Stimulated activated CD4-positive, alpha-beta T cell treated with anti-CD3 and anti-CD28 coated beads, Interleukin-2, amount 100 ng/mL, for 24 hours (primary cell): ENCODE data around the gene SLFN5.
"Not testable (repeated sequence)": the region's sequence is repeated elsewhere in the genome, so short reads cannot be mapped to it uniquely, and the experiment has no call there.

ENCODE experiments used
- DNase-seq, 2 donors: peaks; one replicate each; pipeline ENCODE4 v3.0.0-alpha.2; 2020

SLFN5 gene

DNA sequence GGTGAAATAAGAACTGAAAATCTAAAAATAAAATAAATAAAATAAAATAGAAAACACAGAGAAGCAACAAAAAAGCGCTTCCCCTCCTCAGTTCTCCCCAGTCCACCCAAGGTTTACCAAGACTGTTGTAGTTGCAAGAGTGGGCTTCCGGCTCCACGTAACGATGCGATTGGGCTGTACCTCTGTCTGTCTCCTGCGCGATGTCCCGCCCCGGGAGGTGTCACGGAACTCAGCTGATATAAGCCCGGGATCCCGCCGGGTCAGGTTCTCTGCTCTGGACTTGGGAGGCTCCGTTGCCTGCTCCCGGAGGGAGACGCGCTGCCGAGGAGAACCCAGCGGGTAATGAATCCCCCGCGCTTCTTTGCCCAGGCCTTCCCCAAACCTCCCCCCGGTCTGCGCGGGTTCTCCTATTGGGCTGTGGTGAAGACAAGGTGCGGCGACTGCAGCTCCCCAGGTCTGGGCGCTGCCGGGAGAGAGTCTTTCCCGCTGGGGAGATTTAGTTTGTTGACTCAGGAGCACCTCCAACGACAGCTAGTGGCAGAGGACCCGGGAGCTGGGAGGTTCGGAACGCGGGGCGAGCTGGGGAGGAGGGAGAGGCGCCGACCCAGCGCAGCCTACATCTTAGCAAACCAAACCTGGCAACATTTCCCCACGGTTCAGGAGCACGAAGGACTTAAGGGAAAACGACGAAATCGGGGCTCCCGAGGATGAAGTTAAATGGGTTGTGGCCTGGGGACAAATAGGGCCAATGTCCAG lies at the start of gene SLFN5:
TSS of gene SLFN5 (plus strand) at position 268 of the 756 bp plus-strand sequence. CDS start 15,619 bp downstream, outside the sequence.
- DNase-seq: peak; percentile 93 to 94

DNA sequence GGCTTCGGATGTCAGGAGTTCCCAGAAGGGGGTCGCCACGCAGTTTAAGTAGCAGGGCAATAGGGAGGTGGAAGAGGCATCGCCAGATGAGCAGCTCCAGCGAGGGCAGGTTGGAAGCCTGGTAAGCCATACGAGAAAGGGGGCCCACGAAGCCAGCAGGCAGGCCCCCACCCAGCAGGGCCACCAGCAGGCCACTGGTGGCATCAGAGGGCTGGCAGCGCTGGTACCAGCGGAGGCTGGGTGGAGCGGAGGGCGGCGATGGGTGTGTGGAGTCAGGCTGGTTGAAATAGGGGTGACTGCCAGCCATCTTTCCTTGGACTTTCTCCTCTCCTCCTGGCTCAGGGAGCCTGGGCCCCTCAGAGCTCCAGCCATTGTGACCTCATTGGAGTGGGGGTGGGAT lies 48.9 kb upstream of the SLFN5 start, which contains the start of gene SLC35G3:
TSS of gene SLC35G3 (minus strand) at position 393 of the 400 bp plus-strand sequence. CDS start at position 307, 86 bp downstream.
- not testable (repeated sequence) for DNase-seq

DNA sequence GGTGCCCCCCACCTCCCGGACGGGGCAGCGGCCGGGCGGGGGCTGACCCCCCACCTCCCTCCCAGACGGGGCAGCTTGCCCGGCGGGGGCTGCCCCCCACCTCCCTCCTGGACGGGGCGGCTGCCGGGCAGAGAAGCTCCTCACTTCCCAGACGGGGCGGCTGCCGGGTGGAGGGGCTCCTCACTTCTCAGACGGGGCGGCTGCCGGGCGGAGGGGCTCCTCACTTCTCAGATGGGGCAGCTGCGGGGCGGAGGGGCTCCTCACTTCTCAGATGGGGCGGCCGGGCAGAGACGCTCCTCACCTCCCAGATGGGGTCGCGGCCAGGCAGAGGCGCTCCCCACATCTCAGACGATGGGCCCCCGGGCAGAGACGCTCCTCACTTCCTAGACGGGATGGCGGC lies 47.8 kb upstream of the SLFN5 start:
- DNase-seq: not testable (repeated sequence)

GRCh38 chr17:35202582-35202981 lies 40.3 kb upstream of the SLFN5 start:
- not testable (repeated sequence) for DNase-seq

- DNase-seq: peak in 1 of 2 donors; percentile 26
Observed at GRCh38 chr17:35210741-35211140, 32.1 kb upstream of the SLFN5 start.

DNA sequence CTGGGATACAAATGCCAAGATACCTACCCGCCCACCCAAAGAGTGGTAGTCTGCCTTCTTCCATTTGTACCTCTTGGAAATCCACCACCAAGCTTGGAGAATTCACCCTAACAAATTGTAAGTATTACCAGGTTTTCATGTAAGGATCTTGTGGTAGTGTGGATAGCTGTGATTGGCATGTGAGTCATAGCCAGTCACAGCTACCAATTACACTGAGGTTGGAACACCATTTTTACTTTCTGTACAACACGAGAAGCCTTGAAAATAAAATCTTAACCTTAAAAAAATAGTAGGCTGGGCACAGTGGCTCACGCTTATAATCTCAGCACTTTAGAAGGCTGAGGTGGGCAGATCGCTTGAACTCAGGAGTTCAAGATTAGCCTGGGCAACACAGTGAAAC lies 30.2 kb upstream of the SLFN5 start:
- no peak for DNase-seq

DNA sequence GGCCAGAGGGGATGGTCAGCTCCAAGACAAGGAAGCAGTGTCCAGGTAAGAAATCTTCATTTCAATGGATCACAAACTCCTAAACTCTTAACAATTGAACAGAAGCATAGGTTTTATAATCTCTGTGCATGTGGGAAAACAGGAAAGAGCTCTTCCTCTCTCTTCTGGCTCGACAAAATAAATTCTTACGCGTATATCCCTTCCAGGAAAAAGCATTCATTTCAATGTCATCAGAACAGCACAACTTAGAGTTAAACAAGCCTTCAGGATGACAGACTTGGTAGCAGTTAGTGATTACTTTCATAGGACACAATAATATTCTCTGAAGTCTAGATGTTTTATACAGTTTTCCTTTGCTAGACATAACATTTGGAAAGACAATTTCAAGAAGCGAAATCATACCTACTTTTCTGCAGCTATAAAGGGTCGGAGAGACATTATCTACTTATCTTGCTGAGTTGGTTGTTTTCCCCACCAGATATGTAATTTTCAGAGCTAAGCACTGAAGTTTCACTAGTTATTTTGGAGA lies 29.4 kb upstream of the SLFN5 start:
- DNase-seq: no peak

- DNase-seq: no peak
Observed at GRCh38 chr17:35214192-35214591, 28.7 kb upstream of the SLFN5 start.

DNA sequence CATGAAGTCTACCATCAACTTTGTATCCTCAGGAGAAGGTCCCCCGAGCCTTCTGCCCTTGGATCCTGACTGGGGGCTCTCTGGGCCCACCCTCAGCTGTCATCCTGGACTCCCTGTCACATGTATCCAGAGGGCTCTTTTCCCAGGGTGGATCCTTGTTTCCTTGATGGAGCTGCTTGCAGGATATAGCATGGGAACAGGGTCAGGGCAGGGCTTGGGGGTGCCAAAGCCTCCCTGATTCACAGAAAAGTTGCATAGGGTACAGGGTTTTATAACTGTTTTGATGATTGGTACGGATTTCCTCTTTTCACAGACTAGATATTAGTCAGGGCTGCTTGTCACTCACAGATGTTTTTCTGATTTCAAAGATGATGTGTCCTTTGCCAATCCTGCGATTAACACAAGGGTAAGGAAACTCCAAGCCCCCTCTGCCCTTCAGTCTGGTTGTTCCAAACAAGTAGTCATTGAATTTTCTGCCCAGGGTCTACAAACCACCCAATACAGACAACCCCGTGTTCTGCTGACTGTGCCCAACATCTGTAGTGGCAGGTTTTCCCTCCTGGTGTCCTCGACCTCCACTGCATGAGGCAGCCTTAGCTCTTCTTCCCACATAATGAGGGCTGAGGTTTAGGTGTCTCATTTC lies 28.1 kb upstream of the SLFN5 start:
- peak; percentile 32 to 52 for DNase-seq

GRCh38 chr17:35217107-35217506 lies 25.8 kb upstream of the SLFN5 start:
- DNase-seq: no peak

- DNase-seq: no peak
Observed at GRCh38 chr17:35218915-35219314, 24.0 kb upstream of the SLFN5 start.

- no peak for DNase-seq
Observed at GRCh38 chr17:35222452-35222851, 20.4 kb upstream of the SLFN5 start.

DNA sequence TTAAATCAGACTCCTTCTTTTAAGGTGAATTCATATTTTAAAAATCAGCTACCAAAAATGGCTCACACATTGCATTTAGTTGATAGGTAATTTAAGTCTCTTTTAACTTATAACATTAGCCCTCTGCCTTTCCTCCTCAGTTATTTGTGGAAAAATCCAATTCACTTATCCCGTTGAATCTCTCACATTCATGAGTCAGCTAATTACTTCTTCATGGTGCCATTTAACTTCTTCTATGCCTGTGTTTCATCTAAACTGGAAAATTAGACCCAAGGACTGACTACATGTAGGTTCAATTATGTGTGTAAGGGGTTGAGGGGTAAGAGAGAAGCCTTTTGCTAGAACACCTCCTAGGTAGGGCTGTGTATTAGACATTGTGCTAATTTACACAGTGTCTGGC lies 18.4 kb upstream of the SLFN5 start:
- DNase-seq: no peak

DNA sequence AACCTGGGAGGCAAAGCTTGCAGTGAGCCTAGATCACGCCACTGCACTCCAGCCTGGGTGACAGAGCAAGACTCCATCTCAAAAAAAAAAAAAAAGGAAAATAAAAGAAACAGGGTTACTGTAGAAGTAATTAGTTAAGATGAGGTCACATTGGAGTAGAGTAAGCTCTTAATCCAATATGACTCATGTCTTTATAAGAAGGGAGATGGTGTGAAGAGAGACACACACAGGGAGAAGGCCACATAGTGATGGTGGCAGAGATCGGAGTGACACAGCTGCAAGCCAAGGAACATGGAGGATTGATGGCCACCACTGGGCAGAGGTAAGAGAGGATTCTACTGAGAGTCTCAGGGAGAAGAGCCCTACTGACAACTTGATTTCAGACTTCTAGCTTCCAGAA lies 15.3 kb upstream of the SLFN5 start:
- no peak for DNase-seq

DNA sequence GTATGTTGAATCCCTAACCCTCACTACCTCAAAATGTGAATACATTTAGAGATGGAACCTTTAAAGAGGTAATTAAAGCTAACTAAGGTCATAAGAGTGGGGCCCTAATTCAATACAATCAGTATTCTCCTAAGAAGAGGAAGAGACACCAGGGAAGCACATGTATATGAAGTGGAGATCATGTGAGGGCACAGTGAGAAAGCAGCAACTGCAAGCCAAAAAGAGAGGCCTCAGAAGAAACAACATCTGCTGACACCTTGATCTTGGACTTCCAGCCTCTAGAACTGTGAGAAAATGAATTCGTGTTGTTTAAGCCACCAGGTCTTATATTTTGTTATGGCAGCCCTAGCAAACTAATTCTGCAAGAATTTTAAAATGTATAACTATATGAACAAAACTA lies 13.2 kb upstream of the SLFN5 start:
- DNase-seq: no peak

DNA sequence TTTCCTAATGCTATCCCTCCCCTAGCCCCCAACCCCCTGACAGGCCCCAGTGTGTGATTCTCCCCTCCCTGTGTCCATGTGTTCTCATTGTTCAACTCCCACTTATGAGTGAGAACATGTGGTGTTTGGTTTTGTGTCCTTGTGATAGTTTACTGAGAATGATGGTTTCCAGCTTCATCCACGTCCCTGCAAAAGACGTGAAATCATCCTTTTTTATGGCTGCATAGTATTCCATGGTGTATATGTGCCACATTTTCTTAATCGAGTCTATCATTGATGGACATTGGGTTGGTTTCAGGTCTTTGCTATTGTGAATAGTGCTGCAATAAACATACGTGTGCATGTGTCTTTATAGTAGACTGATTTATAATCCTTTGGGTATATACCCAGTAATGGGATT lies 8.6 kb upstream of the SLFN5 start:
- not testable (repeated sequence) for DNase-seq

DNA sequence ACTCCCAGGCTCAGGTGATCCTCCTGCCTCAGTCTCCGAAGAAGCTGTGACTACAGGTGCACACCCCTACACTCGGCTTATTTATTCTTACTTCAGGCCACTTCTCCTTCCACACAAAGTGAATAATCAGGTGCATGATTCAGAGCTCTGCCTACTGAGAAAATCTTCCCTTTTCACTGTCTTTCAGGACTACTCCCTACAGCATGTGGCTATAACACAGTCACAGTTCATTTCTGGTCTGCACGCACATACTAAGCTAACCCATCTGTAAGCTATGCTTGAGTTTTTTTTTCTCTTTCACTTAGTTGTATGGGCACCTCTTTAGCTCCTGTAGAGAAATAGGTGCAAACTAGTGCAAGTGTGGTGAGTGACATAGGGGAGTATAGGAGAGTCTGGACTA lies 7.6 kb upstream of the SLFN5 start:
- DNase-seq: no peak

DNA sequence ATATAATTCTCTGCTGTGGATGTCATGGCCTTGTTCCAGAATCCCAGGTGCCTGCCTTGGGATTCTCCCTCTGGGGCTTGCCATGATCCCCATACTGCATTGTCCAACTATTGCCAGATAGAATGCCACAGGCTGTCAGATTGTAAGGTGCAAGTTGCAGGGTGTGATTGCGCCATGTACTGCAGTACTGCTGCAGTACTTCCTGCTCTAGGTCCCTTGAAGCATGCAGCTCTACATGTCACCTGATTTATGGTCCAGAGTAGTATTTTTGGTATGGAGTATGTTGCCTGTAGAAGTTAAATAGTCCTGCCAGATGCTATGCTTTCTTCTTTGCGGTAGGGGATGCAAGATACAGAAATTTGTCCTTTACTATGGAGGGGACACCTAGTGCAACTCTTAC lies 7.0 kb upstream of the SLFN5 start:
- DNase-seq: no peak

GRCh38 chr17:35236821-35237220 lies 6.1 kb upstream of the SLFN5 start:
- DNase-seq: no peak

DNA sequence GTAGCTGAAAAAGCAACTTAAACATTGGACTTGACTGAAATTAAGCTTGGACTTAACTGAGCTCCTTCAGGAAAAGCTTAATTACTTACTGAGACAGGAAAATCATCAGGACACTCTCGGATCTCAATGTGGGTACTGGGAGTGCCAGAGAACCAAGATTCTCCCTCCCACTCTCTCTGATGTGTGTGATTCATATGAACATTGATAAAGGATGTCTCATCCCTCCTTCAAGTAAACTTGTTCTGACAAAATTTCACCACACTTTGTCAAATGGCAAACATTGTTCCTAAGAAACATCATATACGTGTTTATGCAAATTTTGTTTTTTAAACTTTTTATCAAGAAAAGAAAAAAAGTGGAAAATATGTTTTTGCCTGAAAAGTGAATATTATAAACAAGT lies 4.1 kb upstream of the SLFN5 start:
- DNase-seq: no peak

GRCh38 chr17:35239823-35240222 lies 3.0 kb upstream of the SLFN5 start:
- DNase-seq: no peak

DNA sequence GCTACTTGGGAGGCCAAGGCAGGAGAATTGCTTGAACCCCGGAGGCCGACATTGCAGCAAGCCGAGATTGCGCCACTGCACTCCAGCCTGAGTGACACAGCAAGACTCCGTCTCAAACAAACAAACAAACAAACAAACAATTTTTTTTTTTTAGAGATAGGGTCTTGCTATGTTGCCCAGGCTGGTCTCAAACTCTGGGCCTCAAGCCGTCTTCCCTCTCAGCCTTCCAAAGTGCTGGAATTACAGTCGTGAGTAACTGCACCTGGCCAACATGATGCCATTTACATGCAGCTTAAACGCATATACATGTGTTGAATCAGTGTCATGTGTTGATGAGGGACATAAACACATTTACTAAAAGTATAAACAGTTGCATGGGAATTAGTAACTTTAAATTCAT lies 2.0 kb upstream of the SLFN5 start:
- DNase-seq: no peak

DNA sequence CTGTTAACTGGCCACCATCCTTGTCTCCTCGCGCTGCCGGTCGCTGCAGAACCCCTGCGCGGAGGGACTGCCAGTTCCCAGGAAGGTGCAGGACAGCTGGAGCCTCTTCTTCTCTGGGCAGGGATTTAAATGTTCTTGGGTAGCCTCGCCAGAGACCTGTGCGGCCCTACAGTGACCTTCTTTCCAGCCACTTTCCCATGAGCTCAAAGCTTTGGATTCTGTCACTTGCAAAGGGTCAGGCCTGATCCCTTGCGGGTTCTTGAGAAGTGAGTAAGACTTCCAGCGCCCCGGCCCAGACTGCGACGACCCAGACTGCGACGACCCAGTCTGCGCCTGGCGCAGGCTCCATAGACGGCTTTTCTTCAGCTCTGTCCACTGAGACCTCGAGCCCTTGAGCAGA lies 1.4 kb upstream of the SLFN5 start:
- DNase-seq: peak; percentile 50 to 51

DNA sequence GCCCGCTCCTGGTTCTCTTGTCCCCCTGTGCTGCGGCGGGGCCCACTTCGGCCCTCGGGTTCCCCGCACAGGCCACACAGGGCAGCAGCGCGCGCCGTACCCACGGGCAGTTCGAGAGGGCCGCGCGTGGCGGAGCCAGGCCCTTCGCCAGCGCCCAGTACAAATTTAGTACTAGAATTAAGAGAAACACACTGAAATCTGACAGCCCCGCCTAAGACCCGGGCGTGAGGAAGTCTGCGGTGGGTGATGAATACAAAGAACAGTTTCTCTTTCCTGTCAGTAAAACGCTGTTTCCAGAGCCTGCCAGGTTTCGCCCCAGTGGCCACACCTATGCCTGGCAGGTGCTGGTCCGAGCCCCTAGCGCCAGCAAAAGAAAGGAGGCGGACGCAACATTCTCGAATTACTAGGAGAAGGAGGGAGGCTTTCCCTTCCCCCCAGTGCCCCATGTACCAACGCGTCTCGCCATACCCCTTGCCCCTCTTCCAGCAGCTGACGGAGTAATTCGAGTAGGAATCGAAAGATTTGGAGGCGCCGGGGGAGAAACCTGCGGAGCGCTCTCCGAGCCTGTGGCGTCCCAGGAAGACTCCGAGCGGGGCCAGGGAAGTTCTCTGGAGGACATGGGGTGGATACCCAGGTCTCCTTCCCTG lies 591 bp upstream of the SLFN5 start:
- DNase-seq: peak; percentile 82 to 84
